Ureter (tissue), 1 donor: ENCODE data around the gene MAGI1. TPM values are rescaled to one million over a fixed set of nuclear protein-coding genes. Genes with fewer than 3 reads are reported as not detected.

Source experiments
- DNase-seq: peaks from one replicate; pipeline ENCODE4 v3.0.0-alpha.2; 2020; ENCODE audit warnings: low spot score
- total RNA-seq: library from RNA; stranded (reverse); gene quantifications from one replicate; pipeline ENCODE4 v1.2.4, GENCODE V29; 2023
- donor health status: DM: yes; HTN: yes; CAD: no.

MAGI1 gene
- total RNA-seq, 1 donor from 2014 or later: 45.5 TPM

DNA sequence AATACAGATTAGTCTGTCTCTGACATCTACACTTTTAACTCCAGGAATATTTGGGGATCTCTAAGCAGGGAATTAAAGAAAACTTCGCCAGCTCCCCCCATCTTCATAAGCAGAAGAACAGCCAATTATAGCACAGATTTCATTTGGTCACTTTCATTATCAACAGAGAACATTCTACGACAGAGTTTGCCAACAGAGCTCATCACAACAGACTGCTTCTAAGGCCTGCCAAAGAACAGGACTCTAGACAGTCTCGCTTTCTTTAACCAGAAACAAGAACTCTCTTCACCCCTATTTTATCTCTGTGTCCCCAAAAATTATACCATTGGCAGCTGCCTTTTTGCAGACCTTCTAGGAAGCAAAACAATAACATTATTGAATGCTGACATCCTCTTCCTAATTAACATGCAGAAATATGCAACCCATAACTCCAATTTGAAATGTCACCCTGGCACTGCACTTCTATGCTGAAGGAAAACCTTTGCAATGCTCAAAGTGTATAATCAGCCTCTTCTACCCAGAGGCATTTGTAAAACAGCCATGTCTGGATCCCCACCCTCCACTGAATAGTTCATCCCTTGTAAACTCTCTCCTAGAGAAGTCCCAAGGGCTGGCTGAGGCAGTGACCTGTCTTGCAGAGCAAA lies 552.8 kb downstream of the MAGI1 start:
- no peak for DNase-seq

DNA sequence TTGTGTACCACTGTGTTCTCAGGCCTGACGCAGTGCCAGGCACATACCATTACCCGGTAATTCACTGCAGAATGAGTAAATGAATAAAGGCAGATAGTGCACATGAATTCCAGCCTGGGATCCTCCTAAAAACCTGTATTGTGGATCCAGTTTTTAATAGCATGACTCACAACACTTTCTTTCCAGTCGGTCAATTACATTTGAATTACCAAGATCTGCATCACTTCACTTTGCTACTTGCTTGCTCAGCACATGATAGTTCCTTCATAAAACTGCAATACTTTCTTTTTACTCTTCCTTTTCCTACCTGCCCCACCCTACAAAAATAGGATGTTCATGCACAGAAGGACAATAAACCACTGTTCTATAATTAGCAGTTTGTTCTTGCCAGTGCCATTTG lies 553.8 kb downstream of the MAGI1 start:
- DNase-seq: no peak

DNA sequence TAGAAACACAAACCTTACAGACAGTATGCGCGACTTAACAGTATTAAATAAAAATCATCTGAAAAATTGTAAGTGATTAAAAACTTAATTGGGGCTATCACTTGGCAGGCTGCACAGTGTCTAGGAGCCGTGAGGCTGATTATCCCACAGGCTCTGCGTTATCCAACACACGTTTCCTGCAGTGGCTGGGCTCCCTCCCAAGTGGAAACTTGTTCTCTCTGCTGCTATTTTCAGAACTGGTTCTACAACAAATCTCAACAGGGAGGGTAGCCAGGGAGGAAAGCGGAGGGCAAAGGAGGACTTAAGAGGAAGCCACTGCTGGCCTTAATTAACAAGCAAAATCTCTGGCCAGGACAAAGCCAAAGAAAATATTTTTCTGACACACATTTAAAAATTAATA lies 555.2 kb downstream of the MAGI1 start:
- DNase-seq: peak; percentile 79

DNA sequence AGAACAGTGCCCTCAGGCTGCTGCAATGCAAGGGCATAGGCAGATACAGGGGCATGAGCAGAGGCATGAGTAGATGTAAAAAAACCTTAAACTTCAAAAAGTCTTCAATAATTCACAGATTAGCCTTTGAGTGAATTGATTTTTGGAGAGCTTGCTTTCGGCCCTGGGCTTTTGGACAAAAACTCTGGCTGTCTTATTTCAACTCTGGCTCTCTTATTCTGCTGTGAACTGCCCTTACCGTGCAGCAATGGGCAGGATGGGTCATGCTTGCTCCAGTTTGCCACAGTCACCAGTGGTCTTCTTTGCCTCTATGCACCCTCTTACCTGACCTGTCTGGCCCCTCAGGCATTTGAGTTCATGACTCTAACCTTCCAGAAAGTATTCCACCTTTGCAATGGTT lies 555.7 kb downstream of the MAGI1 start:
- DNase-seq: no peak

DNA sequence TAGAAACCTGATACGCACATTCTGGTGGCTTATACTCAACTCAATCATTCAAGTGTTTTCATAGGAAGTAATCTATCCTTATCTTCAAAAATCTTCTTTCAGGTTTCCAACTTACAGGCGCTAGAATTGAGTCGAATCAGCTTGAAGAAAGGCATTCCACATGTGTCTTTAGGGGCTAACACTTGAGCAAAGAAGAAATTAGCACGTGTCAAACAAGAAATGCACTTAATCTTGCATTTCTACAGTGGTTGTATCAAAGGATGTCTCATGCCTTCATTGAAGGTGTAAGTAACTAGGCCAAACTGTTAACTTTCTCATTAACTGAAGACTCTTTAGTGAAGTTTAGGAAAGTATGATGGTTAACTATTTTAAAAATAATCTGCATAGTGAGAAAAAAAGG lies 557.6 kb downstream of the MAGI1 start:
- DNase-seq: no peak

DNA sequence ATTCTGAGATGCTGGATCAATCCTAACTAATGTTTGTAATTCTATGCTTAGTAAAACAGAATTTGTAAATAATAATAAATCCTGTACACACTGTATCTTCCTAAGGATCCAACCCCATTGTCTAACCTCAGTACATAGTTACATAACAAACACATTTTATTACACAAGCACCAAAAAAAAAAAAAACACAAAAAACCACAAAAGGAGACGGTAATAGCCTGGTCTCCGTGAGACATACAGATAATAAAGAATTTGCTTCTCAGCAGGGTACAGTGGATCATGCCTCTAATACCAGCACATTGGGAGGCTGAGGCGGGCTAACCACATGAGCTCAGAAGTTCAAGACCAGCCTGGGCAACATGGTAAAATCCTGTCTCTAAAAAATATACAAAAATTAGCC lies 558.7 kb downstream of the MAGI1 start:
- no peak for DNase-seq

DNA sequence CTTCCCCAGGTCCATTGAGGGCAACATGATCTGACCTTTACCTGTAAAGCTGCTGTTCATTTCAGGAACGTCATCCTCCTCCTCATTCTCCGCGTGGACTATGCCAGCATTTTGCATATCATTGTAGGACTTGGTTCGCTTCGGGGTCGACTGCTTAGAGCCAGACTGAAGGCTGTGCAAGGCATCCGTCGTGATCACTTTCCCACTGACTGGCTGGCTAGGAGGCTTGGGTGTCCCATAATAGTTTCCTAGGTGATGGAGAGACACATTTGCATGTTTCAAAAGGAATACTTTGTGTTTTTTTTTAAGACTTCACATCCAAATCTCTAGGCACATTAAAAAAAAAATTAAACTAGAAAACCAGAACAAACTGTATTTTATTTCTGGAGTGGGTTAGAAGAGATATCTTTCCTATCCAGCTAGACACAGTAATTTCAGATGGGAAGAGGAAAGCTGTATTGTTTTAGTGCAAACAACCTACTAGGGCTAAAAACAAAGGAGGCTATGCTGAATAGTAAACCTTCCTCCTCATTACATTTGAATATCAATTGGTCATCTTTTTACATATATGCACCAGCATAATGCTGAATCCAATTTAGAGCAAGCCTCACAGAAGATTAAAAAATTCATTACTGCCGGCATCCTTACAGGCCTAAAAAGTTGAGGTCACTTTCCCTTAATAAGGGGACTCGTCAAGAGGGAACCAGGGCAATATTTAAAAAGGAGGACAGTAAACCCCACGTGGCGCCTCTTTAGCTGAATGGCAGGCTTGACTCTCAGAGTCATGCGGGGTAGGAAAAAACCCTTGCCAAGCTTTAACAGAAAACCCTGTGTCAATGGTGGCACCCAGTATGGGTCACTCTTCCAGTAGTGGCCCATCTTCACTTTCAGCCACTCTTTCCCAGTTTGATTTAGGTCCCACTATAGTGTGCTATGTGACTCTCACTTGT lies 559.9 kb downstream of the MAGI1 start:
- no peak for DNase-seq

DNA sequence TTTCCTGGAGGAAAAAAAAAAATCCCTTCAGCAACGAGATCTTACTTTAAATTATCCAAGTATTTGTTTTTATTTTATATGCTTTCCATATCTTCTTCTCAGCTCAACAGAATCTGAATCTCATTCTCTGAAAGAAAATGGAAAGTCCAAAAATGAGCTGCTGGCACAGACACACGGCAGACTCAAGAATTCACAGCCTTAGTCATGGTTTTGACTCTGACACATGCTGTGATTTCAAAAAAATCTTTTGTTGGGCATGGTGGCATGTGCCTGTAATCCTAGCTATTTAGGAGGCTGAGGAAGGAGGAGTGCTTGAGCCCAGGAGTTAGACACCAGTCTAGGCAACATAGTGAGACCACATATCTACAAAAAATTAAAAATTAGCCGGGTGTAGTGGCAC lies 565.0 kb downstream of the MAGI1 start:
- DNase-seq: no peak

DNA sequence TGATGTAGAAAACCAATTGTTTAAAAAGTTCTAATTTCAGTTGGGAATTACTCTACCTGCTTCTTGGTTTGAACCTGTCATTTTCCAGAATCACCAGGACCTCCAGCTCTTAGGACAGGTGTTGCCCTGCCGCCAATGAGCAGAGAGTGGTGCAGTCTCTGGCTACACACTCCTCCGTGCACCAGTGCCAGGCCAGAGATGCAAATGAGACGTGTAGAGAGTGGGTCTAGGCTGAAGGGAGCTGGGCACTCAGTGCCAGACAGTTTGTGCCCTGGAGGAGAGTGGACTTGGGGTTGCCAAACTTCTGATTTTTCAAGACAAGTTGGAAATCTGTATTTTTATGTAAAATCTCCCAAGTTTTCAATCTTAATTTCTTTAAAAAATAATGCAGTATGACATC lies 566.2 kb downstream of the MAGI1 start:
- no peak for DNase-seq

DNA sequence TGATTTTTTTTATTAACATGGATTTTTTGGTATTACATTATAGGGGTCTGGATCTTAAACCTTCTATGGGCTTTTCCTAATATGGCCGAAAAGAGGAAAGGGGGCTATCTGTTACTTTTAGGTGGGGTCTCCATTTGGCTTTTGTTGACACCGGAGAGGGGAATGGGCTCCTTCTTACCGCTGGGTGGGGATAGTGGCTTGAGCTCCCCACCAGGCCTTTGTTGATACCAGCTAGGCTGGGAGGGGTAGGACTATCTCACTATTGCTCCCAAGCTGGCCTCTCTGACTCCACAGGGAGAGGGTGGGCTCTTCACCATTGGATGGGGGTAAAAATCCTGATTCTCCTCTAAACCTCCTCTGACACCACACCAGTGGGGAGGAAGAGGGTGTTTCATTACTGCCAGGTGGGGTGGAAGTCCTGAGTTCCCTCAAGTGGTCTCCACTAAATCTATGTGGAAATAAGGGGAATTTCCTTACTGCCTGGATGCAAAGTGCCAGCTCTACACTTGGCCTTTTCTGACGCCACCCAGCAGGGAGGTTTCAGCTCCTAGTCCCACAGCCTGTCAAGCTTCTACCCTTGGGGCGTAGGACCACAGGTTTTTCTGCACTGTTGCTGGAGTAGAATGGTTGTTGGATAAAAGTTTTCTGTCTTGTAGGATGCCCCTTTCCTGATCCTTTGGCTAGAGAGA lies 572.3 kb downstream of the MAGI1 start:
- DNase-seq: no peak

DNA sequence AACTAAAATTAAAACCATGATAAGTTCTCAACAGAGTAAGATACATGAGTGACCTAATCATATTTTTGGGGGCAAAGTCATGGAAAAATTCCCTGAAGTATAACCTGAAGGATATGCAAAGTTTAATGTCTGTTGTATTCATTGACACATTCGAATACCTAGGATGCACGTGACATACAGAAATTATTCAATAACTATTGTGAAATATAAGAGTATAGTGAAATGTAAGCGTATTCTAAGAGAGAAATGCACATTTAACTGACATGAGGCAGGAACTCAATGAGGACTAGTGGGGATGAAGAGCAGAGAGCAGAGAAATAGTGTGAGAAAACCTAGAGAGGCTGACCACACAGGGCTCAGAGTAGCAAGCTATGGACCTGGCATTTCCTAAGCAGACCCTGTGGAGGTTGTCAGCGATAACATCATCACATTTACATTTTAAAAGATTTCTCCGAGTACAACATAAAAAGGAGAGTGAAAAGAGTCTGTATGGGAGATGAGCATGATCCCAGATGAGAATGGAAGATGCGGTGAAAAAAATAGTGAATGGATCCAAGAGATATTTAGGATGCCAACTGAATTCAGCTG lies 588.8 kb downstream of the MAGI1 start:
- no peak for DNase-seq

DNA sequence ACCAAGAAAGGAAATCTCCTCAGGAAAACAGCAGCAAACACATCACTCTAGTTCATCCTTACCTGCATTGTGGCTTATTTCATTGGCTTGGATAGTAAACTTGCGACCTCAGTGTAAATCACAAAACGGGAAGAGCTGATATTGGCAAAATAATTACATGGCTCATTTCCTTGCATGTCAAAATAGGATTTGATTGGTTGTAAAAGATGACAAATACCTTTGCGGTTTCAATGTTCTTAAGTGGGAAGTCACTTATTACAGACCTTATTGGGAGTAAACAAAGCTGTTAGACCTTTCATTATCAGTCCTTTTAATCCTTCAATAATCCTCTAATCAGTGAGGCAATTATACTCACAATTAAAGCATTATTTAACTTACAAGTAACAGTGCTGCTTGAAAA lies 590.6 kb downstream of the MAGI1 start:
- DNase-seq: no peak

DNA sequence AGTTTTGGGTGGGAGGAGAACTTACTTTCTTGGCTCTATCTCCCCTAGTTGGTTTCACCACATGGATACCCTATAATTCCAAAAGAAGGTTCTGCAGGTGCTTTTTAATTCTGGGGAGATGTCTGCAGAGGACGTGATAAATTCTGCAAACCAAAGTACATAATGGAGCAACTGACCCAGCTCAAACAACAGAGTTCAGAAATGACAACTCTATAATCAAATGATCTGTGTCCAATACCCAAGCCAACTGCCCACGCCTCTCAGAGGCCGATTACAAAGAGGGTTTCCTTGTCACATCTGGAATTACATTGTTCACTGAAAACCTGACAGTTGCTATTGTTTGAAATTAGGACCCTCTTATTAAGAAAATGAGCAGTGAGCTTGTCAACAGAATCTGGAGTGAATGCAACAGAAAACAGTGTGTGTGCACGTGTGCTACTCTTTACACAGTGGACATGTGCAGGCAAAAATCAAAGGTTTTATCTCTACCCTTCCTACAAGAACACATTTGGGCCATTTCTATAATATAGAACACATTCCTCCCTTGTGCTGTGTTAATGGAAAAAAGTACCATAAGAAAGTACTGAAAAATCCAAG lies 593.0 kb downstream of the MAGI1 start:
- DNase-seq: no peak

DNA sequence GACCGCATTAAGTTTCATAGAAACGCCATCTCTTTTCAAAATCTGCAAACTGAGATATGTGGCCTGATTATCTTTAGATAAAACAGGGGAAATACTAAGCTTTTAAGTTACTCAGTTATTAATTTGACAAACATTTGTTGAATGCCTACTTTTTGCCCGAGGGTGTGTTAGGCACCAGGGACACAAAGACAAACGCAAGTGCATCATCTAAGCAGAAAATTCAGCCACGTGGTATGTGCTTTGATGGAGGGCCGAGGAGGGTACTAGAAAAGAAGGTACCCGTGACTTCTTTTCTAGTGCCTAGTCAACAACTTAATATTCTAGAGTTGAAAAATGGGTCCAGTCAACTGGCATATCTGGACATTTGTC lies 594.3 kb downstream of the MAGI1 start:
- no peak for DNase-seq

DNA sequence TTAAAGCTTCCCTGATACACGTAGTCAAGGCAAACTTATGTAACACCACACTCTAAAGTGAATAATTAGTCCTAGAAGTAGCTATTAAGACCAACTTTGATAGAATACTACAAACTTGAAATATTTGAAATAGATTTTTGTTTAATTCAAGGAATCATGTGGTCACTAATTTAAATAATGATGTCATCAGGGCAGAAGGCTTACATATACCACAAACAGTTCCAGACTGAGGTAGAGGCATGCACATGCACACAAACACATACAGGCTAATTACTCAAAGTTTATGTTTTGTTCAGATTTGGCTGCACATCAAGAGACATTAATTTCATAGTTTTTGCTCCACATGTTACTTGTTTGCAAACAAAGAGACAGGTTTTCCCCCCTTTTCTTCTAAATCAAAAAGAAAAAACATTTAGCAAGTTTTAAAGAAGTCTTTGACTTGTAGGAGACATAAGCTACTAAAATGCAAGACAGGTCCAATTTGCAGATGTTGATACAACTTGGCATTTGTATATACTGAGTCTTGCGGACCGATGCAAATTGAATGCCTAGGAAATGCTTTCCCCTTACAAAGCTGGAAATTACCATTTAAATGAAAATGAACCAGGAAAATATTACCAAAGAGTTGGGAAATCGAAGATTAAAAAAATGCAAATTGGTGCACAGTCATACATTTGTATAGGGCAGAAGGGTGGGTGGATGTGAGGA lies 594.8 kb downstream of the MAGI1 start:
- DNase-seq: no peak

DNA sequence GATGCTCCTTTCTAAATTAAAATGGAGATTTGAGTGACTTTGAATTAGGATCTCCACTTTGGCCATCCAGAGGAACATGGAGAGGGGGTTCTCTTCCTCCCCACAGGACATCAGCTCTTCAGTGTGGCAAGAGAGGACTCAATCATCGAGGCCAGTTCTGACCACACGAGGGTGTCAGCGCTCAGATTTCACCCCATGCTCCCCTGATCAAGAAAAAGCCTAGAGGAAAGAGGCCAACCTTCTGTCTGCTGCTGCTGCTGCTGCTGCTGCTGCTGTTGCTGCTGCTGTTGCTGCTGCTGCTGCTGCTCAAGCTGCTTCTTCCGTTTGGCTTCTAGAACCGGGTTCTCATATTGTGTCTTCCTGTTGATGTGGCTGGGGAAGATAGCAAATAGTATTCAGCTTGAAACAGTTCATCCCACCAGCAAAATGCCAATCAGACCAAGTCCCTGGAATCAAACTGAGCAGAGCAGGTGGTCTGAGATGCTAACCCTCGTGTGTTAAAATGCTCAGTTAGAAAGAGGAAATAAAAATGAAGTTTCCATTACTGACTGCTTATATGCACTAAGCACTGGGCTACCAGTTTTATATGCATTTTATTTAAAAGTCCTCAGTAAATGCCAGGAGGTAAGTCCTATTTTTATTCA lies 599.0 kb downstream of the MAGI1 start:
- DNase-seq: peak; percentile 46

DNA sequence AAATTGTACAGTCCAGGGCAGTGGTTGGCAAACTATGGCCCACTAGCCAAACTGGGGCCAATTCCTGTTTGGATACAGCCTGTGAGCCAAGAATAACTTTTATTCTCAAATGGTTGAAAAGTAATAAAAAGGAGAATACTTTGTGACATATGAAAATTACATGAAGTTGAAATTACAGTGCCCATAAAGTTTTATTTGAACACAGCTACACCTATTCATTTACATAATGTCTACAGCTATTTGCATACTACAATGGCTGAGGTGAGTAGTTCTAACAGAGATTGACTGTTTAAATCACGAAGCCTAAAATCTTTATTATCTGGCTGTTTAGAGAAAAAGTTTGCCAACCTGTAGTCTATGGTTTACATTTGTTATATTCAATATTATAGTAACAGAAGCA lies 600.1 kb downstream of the MAGI1 start:
- DNase-seq: no peak

DNA sequence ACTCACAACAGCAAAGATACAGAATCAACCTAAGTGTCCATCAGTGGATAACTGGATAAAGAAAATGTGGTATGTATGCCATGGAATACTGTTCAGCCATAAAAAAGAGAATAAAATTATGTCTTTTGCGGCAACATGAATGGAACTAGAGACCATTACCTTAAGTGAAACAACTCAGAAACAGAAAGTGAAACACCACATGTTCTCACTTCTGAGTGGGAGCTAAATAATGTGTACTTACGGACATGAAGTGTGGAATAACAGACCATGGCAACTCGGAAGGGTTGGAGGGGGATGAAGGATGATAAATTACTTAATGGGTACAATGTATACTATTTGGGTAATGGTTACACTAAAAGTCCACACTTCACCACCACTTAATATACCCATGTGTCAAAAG lies 600.6 kb downstream of the MAGI1 start:
- DNase-seq: no peak

DNA sequence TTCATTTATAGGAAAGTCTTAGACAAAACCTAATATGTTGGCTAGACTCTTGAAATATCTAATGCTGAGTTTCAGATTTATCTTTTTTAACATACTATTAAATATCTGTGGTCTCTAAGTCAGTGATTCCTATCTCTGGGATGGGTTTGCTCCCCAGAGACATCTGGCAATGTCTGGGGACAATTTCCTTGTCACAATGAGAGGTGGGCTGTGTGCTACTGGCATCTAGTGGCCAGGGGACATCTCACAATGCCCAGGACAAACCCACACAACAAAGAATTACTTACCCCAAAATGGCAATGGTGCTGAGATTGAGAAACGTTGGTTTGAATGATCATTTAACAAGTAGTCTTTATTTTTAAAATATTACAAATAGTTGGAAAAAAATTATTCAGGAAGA lies 602.1 kb downstream of the MAGI1 start:
- no peak for DNase-seq

DNA sequence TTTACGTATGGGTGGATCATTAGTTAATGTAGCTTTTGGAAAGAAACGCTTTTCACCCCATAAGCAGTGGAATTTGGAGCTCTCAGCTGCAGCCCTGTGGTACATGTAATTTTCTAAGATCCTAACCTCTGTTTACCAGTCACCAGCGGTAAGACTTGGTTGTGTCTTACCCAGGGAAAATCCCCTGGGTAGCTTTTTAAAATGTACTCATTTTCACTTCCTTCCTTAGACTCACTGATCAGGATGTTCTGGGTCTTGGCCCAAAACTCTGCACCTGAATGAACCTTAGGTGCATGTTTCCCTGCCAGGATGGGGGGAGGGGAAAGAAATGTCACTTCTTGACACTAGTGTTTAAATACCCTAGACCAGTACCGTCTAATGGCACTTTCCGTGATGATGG lies 605.2 kb downstream of the MAGI1 start:
- DNase-seq: no peak
